A673 (cell line): ENCODE results near the gene SEMA4F. TPM values are rescaled to one million over a fixed set of nuclear protein-coding genes. Genes with fewer than 3 reads are reported as not detected.

Experiments used
- Bru-seq: library from RNA; stranded (reverse); fragments of 400-500 nt; gene quantifications from one replicate; lab custom pipeline; 2021; lab: Mats Ljungman, UMichigan
- BruChase-seq, 2 experiments: library from RNA; stranded (reverse); fragments of 400-500 nt; gene quantifications; one replicate each; lab custom pipeline; 2021; lab: Mats Ljungman, UMichigan
- BruUV-seq: library from RNA; stranded (reverse); fragments of 400-500 nt; replicated peaks from 2 replicates; lab custom pipeline; 2021; lab: Mats Ljungman, UMichigan
- CTCF ChIA-PET: fragments of 300-600 bp; sonication (Branson Sonifier 250); formaldehyde crosslinking; loops from one replicate; lab custom pipeline; 2022; ENCODE audit warnings: antibody characterized with exemption; lab: Charles Lee
- POLR2A ChIA-PET: fragments of 300-600 bp; sonication (Branson Sonifier 250); formaldehyde crosslinking; loops from one replicate; lab custom pipeline; 2022; ENCODE audit warnings: antibody characterized with exemption; ENCODE audit not compliant: low non-redundant PET; lab: Charles Lee
- DNase-seq: peaks from one replicate; pipeline ENCODE4 v3.0.0-alpha.2; 2015; ENCODE audit warnings: low spot score
- H3K27ac ChIP-seq: fragments of 200-600 bp; sonication (generic); 2 replicates; pipeline ENCODE4 v1.5.1; 2016; ENCODE audit warnings: mixed run types, low read depth, mild to moderate bottlenecking, mixed read lengths, antibody characterized with exemption, low read length; ENCODE audit not compliant: poor library complexity, severe bottlenecking
- H3K27me3 ChIP-seq: fragments of 200-600 bp; sonication (generic); replicated peaks from 2 replicates; pipeline ENCODE4 v1.6.1; 2017; ENCODE audit warnings: mixed run types, low read depth, mild to moderate bottlenecking, mixed read lengths, antibody characterized with exemption, low read length; ENCODE audit not compliant: insufficient read depth, poor library complexity
- H3K36me3 ChIP-seq: fragments of 200-600 bp; sonication (generic); 2 replicates; pipeline ENCODE4 v1.6.1; 2016; ENCODE audit warnings: mixed run types, mild to moderate bottlenecking, mixed read lengths, antibody characterized with exemption, low read length; ENCODE audit not compliant: insufficient read depth, poor library complexity, severe bottlenecking
- H3K4me1 ChIP-seq: fragments of 200-600 bp; sonication (generic); 2 replicates; pipeline ENCODE4 v1.6.1; 2017; ENCODE audit warnings: mixed run types, mild to moderate bottlenecking, mixed read lengths, antibody characterized with exemption, low read length; ENCODE audit not compliant: insufficient read depth, poor library complexity, severe bottlenecking
- H3K4me3 ChIP-seq: fragments of 200-600 bp; sonication (generic); 2 replicates; pipeline ENCODE4 v1.5.1; 2016; ENCODE audit warnings: low read depth, mixed run types, mild to moderate bottlenecking, mixed read lengths, low read length; ENCODE audit not compliant: poor library complexity, severe bottlenecking
- H3K9me3 ChIP-seq: fragments of 200-600 bp; sonication (generic); 2 replicates; pipeline ENCODE4 v1.6.1; 2016; ENCODE audit warnings: mixed run types, low read depth, mild to moderate bottlenecking, mixed read lengths, antibody characterized with exemption, low read length; ENCODE audit not compliant: poor library complexity, severe bottlenecking
- CTCF ChIP-seq: fragments of 300-800, 200-600 bp; sonication (generic); conservative IDR thresholded peaks from 2 replicates; pipeline ENCODE4 v1.5.1; 2017; ENCODE audit warnings: low read depth, mild to moderate bottlenecking, antibody characterized with exemption, low read length, moderate library complexity, mixed read lengths
- EZH2 ChIP-seq: fragments of 200-600 bp; sonication (generic); IDR thresholded peaks from 2 replicates; pipeline ENCODE4 v1.6.1; 2017; ENCODE audit warnings: borderline replicate concordance, low read depth, mild to moderate bottlenecking, mixed read lengths, antibody characterized with exemption, low read length; ENCODE audit not compliant: poor library complexity, severe bottlenecking
- intact Hi-C: fragments of 100-400 bp; cut with micrococcal nuclease; formaldehyde crosslinking; loops from one replicate; pipeline ENCODE4 v1.10.0; 2022; ENCODE audit not compliant: unreplicated experiment
- long read RNA-seq: library from polyadenylated mRNA; stranded (forward); transcript quantifications from one replicate; pipeline ENCODE4 v2.0.0, GENCODE V29; 2022
- total RNA-seq: library from RNA; stranded (reverse); gene quantifications from 2 replicates; pipeline ENCODE4 v1.2.3, GENCODE V29; 2021

The SEMA4F gene
- total RNA-seq (3.8 and 4.1 TPM in 2 replicates), Bru-seq, nascent RNA (percentile 37 among the genes with signal in this experiment), BruChase-seq, experiment 1, labeled RNA remaining after a 2-hour chase (percentile 38 among the genes with signal in this experiment), BruChase-seq, experiment 2, labeled RNA remaining after a 6-hour chase (percentile 36 among the genes with signal in this experiment)
- long read RNA-seq, full-length matches to known transcripts = 10 of 17 reads
- long read RNA-seq, partial matches to known transcripts = 1 of 17 reads
- long read RNA-seq, other reads (novel, unspliced or antisense) = 6 of 17 reads

- BruUV-seq = no TSS peak
- ChIA-PET POLR2A (interaction anchor here (0.6 kb wide), 1 partner anchor 9 kb away, joined by 4 read pairs; no protein-coding TSS in a partner anchor), CTCF (no interaction called here)
- Histone ChIP-seq H3K4me3 (peak within 1 kb of the TSS; percentile 69), H3K9me3 (no peaks in the 10 kb centered on the region), H3K27ac (no peak within 1 kb of the TSS), H3K4me1 (peaks cover 4% of the 10 kb centered on the region), H3K27me3 (peaks cover 12% of the 10 kb centered on the region), H3K36me3 (no peaks in the 10 kb centered on the region)
- intact Hi-C loops = no loop called here
- peak; percentile 97 for DNase-seq
- TF ChIP-seq CTCF = no peak
These were observed at the start of gene SEMA4F for GRCh38 chr2:74653985-74654882. Gene SEMA4F, plus strand, starts transcription at chr2:74654247. Its CDS starts 130 bp downstream, at chr2:74654377.

- no TSS peak for BruUV-seq
- Histone ChIP-seq H3K4me1 (no peaks in the 10 kb centered on the region), H3K27me3 (no peaks in the 10 kb centered on the region), H3K9me3 (no peaks in the 10 kb centered on the region), H3K27ac (no peak overlapping the region), H3K4me3 (no peak overlapping the region), H3K36me3 (no peaks in the 10 kb centered on the region)
- intact Hi-C loops = no loop called here
- ChIA-PET POLR2A (no interaction called here), CTCF (no interaction called here)
- no peak for TF ChIP-seq EZH2
- TF ChIP-seq CTCF = no peak
- no peak for DNase-seq
These were observed 47.1 kb upstream of the SEMA4F start for GRCh38 chr2:74606927-74607326.

- Histone ChIP-seq H3K27me3 (peaks cover 30% of the 10 kb centered on the region), H3K27ac (no peak overlapping the region), H3K9me3 (no peaks in the 10 kb centered on the region), H3K4me3 (no peak overlapping the region), H3K36me3 (no peaks in the 10 kb centered on the region), H3K4me1 (no peaks in the 10 kb centered on the region)
- DNase-seq = no peak
- intact Hi-C loops = no loop called here
- ChIA-PET CTCF (no interaction called here), POLR2A (no interaction called here)
- no TSS peak for BruUV-seq
- no peak for TF ChIP-seq EZH2
- TF ChIP-seq CTCF = no peak
These were observed 36.9 kb upstream of the SEMA4F start for GRCh38 chr2:74617122-74617521.
